GM19193 (cell line): ENCODE measurements around the gene KLHL13.

ENCODE experiments used
- POLR2A ChIP-seq: IDR thresholded peaks from 4 replicates; pipeline ENCODE4 v1.6.1; 2011; ENCODE audit not compliant: insufficient read depth, insufficient read length; ENCODE audit errors: extremely low read depth

Gene KLHL13

GRCh38 chrX:117973110-117973807 lies 143.4 kb downstream of the KLHL13 start:
- TF ChIP-seq POLR2A, result no peak

DNA sequence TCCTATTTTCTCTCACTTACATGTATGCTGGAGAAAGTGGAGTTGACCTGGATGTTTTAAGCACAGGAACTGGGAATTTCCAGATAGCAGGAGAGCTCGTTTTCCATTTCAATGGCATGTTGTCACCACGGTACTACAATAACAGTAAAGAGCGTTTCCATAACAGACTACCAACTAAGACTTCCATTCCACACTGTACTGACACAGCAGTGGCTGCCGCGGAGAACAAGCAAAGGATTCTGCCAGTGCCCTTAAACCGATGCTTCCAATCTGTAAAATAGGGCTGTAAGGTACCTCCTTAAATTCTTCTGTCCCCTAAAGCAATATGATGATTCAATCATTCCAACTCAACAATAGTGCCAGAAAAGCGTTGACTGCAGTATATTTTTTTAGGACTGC lies 143.9 kb downstream of the KLHL13 start:
- no peak for TF ChIP-seq POLR2A

DNA sequence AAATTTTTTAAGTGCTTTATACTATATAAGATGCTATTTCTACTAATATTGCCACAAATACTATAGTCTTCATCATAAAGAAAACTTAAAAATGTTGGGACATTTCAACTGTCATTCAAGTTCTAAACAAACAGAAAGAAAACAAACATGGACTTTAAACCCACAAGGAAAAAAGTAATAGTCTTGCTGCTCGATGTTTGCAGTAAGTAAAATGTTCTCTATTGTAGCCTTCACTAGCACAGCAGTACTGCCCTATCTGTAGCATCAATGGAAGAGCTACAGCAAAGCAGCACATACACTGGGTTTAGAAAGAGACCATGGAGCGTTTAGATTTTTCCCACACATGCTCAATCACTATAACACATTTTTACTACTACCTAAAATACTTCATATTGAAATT lies 146.8 kb downstream of the KLHL13 start:
- TF ChIP-seq POLR2A, result no peak

- TF ChIP-seq POLR2A, result no peak
Measured at GRCh38 chrX:117969328-117969727, 147.3 kb downstream of the KLHL13 start.

DNA sequence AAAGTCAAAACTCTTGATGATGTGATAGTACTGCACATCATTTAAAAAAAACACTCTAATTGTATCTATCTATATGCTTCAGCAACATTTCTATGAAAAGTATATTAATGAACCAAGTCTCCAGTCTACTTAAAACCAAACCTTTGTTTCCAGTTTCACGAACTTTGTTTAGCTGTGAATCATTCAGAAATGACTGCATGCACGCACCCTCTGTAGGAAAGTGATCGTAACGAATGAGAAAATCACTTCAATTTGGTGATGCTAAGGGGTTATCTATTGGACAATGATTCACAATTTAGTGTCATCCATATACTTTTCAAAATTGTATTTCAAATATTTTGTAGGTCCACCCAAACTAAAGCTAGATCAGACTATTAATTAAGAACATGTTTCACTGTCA lies 157.6 kb downstream of the KLHL13 start:
- no peak for TF ChIP-seq POLR2A

DNA sequence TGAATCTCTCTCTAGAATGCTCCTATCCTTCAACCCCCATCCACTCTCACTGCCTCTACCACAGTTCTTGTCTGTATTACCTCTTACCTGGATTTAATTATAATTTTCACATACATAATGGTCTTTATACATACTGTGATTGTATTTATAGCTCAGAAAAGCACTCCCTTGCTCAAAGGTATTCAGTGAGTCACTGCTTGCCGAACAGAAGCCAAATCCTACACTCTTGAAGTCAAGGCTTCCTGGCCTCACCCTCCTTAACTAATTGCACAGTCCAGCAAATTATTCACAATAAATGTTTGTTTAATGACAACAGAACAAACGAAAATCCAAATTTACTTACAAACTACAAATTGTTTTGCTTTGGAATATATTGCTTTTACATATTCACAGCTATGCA lies 159.5 kb downstream of the KLHL13 start:
- TF ChIP-seq POLR2A, result no peak

DNA sequence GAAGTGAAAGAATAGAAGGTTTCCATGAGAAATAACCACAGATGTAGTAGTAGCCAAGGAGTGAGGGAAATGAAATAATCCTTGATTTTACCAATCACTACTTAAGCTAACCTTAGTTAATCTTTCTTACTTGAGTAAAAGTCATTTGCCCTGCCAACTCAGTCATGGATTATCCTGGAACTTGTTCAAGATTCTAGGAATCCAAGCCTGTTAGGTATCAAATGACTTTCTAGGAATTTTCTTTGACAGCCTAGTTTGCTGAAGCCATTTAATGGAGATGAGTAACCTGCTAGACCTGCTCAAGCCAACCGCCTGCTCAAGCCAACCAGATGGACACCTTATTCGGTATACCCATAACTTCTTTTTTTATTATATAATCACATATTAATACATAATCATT lies 180.5 kb downstream of the KLHL13 start:
- TF ChIP-seq POLR2A, result no peak

DNA sequence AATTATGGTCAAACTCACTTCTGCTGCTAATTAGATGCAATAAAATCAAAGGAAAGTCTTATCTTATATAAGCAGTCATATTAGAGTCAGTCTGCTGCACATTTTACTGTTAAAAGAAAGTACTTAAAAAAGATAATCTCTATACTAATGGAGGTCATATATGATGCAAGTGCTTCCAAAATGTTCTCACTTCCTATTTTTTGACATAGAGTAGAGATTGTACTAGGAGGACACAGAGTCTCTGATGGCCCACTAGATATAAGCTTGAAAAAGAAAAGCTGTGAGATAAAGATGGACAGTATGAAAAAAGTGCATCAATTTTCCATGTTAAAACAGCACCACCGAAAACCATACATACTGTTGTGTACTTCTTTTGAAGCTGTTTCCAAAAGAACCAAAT lies 196.9 kb downstream of the KLHL13 start:
- TF ChIP-seq POLR2A, result no peak

GRCh38 chrX:117910216-117910615 lies 206.4 kb downstream of the KLHL13 start:
- TF ChIP-seq POLR2A, result no peak

GRCh38 chrX:117898226-117898625 lies 218.4 kb downstream of the KLHL13 start:
- TF ChIP-seq POLR2A, result no peak

- no peak for TF ChIP-seq POLR2A
Measured at GRCh38 chrX:117895418-117895817, 221.2 kb downstream of the KLHL13 start.

DNA sequence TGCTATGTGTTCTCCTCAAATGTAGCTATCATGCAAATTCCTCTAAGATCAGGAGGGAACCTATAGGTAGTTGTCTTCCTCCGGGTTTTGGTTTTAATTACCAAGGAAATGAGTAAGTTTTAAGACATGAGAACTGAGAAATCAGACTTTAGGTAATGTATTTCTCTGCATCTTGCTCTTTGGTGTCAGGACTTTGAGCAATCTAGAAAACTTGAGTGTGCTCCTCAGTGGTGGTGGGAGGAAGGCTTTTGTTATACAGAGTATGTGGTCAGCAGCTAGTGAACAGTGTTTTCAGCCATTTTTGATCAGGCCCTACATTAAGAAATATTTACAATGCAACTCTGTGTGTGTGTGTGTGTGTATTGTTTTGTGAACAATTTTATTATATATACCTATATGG lies 224.1 kb downstream of the KLHL13 start:
- TF ChIP-seq POLR2A, result no peak

GRCh38 chrX:117871796-117872195 lies 244.8 kb downstream of the KLHL13 start:
- no peak for TF ChIP-seq POLR2A

GRCh38 chrX:117860517-117860916 lies 256.1 kb downstream of the KLHL13 start:
- no peak for TF ChIP-seq POLR2A

DNA sequence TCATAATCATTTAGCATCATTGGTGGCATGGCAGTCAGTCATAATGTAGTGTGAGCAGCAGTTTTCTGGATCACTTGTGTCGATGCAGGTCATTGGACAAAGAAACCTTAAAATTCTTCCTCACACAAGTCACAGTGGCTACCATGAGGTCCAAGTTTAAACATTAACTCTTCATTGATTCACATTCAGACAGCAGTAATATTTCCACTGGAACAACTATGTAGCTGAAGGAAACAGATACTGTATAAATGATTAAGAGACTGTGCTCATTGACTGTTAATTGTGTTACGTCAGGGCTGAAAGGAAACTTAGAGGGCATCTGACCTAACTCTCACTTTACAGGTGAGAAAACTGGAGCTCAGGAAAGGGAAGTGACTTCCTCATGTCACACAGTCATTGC lies 261.8 kb downstream of the KLHL13 start:
- no peak for TF ChIP-seq POLR2A

- TF ChIP-seq POLR2A, result no peak
Measured at GRCh38 chrX:117851025-117851424, 265.6 kb downstream of the KLHL13 start.
